K562 treated with DMSO at 1 percent for 24 hours (cell line): ENCODE results near the gene MAT2A. TPM values are rescaled to one million over a fixed set of nuclear protein-coding genes. Genes with fewer than 3 reads are reported as not detected.

Experiments used
- total RNA-seq: library from RNA; unstranded; fragments of 300-600 nt; gene quantifications from 2 replicates; pipeline ENCODE4 v1.2.3, GENCODE V29; 2022; ENCODE audit warnings: low read depth; ENCODE audit not compliant: insufficient read depth

MAT2A gene
- total RNA-seq = 115 and 128 TPM in 2 replicates

GRCh38 chr2:85538507-85539360 lies at the start of gene MAT2A:
MAT2A (plus strand) TSS chr2:85539168; CDS start chr2:85539288, 120 bp downstream.

GRCh38 chr2:85561280-85562212 lies 22.6 kb downstream of the MAT2A start, which contains the start of gene GGCX:
GGCX (minus strand) TSS chr2:85561493; CDS start chr2:85561428, 65 bp downstream.

GRCh38 chr2:85577386-85578242 lies 38.6 kb downstream of the MAT2A start, which contains the start of gene VAMP8:
VAMP8 (plus strand) TSS chr2:85577586; CDS start chr2:85577647, 61 bp downstream.

GRCh38 chr2:85584354-85584856 lies 45.4 kb downstream of the MAT2A start, which contains the start of gene VAMP5:
VAMP5 (plus strand) TSS chr2:85584431; CDS start chr2:85584491, 60 bp downstream.

Other genes starting within 250 kb of the MAT2A start
- gene TGOLN2, start 211.2 kb upstream of the MAT2A start, total RNA-seq = 46.0 and 47.5 TPM in 2 replicates
- 37.9 and 40.4 TPM in 2 replicates for gene RETSAT, start 184.6 kb upstream of the MAT2A start, total RNA-seq
- gene ELMOD3, start 184.4 kb upstream of the MAT2A start, total RNA-seq = 20.5 and 24.0 TPM in 2 replicates
- 125 and 132 TPM in 2 replicates for gene CAPG, start 128.8 kb upstream of the MAT2A start, total RNA-seq
- gene SH2D6, start 120.5 kb upstream of the MAT2A start, total RNA-seq = 0.76 TPM in 1 of 2 replicates, not detected in the other
- 27.4 and 29.3 TPM in 2 replicates for gene GGCX, start 22.3 kb downstream of the MAT2A start, total RNA-seq
- 164 and 167 TPM in 2 replicates for gene VAMP8, start 38.4 kb downstream of the MAT2A start, total RNA-seq
- gene VAMP5, start 45.3 kb downstream of the MAT2A start, total RNA-seq = 2.6 and 5.3 TPM in 2 replicates
- gene RNF181, start 56.6 kb downstream of the MAT2A start, total RNA-seq = 272 and 273 TPM in 2 replicates
- gene TMEM150A, start 63.5 kb downstream of the MAT2A start, total RNA-seq = 23.7 and 25.1 TPM in 2 replicates
- 42.4 and 47.8 TPM in 2 replicates for gene C2orf68, start 72.9 kb downstream of the MAT2A start, total RNA-seq
- gene USP39, start 77.0 kb downstream of the MAT2A start, total RNA-seq = 87.7 and 99.2 TPM in 2 replicates
- not detected in 2 replicates for gene SFTPB, start 129.0 kb downstream of the MAT2A start, total RNA-seq
- gene GNLY, start 155.2 kb downstream of the MAT2A start, total RNA-seq = not detected in 2 replicates
- 0.51 TPM in 1 of 2 replicates, not detected in the other for gene ATOH8, start 214.8 kb downstream of the MAT2A start, total RNA-seq